Neural cell (in vitro differentiated cells): ENCODE results near the gene TTLL1. TPM values are rescaled to one million over a fixed set of nuclear protein-coding genes. Genes with fewer than 3 reads are reported as not detected.

Experiments
- H2AFZ ChIP-seq: fragments of 200-600, 300-800 bp; sonication (generic), shearing (Covaris generic); 2 replicates; pipeline ENCODE4 v1.6.0; 2014; ENCODE audit warnings: low read depth, mild to moderate bottlenecking, antibody characterized with exemption, low read length, moderate library complexity
- H3F3A ChIP-seq: fragments of 200-600 bp; shearing (Covaris generic); 2 replicates; pipeline ENCODE4 v1.6.1; 2016; ENCODE audit warnings: mild to moderate bottlenecking, moderate library complexity, mixed read lengths, antibody characterized with exemption, low read length; ENCODE audit not compliant: insufficient read depth, poor library complexity, severe bottlenecking
- H3K27ac ChIP-seq: fragments of 200-600, 300-800 bp; sonication (generic), shearing (Covaris generic); 2 replicates; pipeline ENCODE4 v1.5.1; 2014; ENCODE audit warnings: mild to moderate bottlenecking, low read length, moderate library complexity
- H3K27me3 ChIP-seq: fragments of 300-800, 200-600 bp; sonication (generic), shearing (Covaris generic); 2 replicates; pipeline ENCODE4 v1.6.0; 2014; ENCODE audit warnings: mild to moderate bottlenecking, low read depth, low read length, moderate library complexity; ENCODE audit not compliant: insufficient read depth
- H3K36me3 ChIP-seq: fragments of 300-800, 200-600 bp; sonication (generic), shearing (Covaris generic); 2 replicates; pipeline ENCODE4 v1.5.1; 2014; ENCODE audit warnings: mild to moderate bottlenecking, antibody characterized with exemption, low read length, moderate library complexity; ENCODE audit not compliant: insufficient read depth
- H3K4me2 ChIP-seq: fragments of 300-800, 200-600 bp; sonication (generic), shearing (Covaris generic); 2 replicates; pipeline ENCODE4 v1.6.0; 2014; ENCODE audit warnings: mild to moderate bottlenecking, low read length
- H3K4me3 ChIP-seq: fragments of 300-800, 200-600 bp; sonication (generic), shearing (Covaris generic); 2 replicates; pipeline ENCODE4 v1.5.1; 2014; ENCODE audit warnings: mild to moderate bottlenecking, low read length, moderate library complexity
- H3K79me2 ChIP-seq: fragments of 200-600 bp; shearing (Covaris generic); replicated peaks from 2 replicates; pipeline ENCODE4 v1.6.0; 2014; ENCODE audit warnings: mild to moderate bottlenecking, low read length, moderate library complexity; ENCODE audit not compliant: insufficient read depth
- H3K9ac ChIP-seq: fragments of 300-800, 200-600 bp; sonication (generic), shearing (Covaris generic); 2 replicates; pipeline ENCODE4 v1.6.1; 2016; ENCODE audit warnings: mild to moderate bottlenecking, low read length, mixed read lengths
- H3K9me2 ChIP-seq: fragments of 200-600 bp; shearing (Covaris generic); 2 replicates; pipeline ENCODE4 v1.6.1; 2016; ENCODE audit warnings: mild to moderate bottlenecking, low read length, mixed read lengths; ENCODE audit not compliant: insufficient read depth
- H3K9me3 ChIP-seq: fragments of 200-600, 300-800 bp; sonication (generic), shearing (Covaris generic); 2 replicates; pipeline ENCODE4 v1.6.1; 2016; ENCODE audit warnings: mild to moderate bottlenecking, mixed run types, low read length, moderate library complexity, mixed read lengths
- H4K20me1 ChIP-seq: fragments of 200-600 bp; shearing (Covaris generic); 2 replicates; pipeline ENCODE4 v1.6.1; 2016; ENCODE audit warnings: mild to moderate bottlenecking, mixed run types; ENCODE audit not compliant: insufficient read depth
- CTCF ChIP-seq: fragments of 450-650 bp; IDR thresholded peaks from 2 replicates; pipeline ENCODE4 v1.5.1; 2014; ENCODE audit warnings: antibody characterized with exemption, mild to moderate bottlenecking, moderate library complexity; ENCODE audit not compliant: poor library complexity, severe bottlenecking
- EP300 ChIP-seq: fragments of 450-650 bp; conservative IDR thresholded peaks from 2 replicates; pipeline ENCODE4 v1.6.1; 2014; ENCODE audit warnings: antibody characterized with exemption, mild to moderate bottlenecking, moderate library complexity; ENCODE audit not compliant: poor library complexity, severe bottlenecking
- EZH2 ChIP-seq: fragments of 200-600, 300-800 bp; shearing (Covaris generic), sonication (generic); IDR thresholded peaks from 2 replicates; pipeline ENCODE4 v1.6.1; 2014; ENCODE audit warnings: antibody characterized with exemption, low read length, borderline replicate concordance, mild to moderate bottlenecking; ENCODE audit not compliant: insufficient read depth, poor library complexity, severe bottlenecking
- MXI1 ChIP-seq: fragments of 450-650 bp; conservative IDR thresholded peaks from 2 replicates; pipeline ENCODE4 v1.6.1; 2014; ENCODE audit warnings: antibody characterized with exemption, mild to moderate bottlenecking; ENCODE audit not compliant: poor library complexity, severe bottlenecking
- POLR2AphosphoS5 ChIP-seq: IDR thresholded peaks from 2 replicates; pipeline ENCODE4 v1.6.1; 2012
- RAD21 ChIP-seq: fragments of 450-650 bp; conservative IDR thresholded peaks from 2 replicates; pipeline ENCODE4 v1.6.1; 2014; ENCODE audit warnings: antibody characterized with exemption, mild to moderate bottlenecking, moderate library complexity
- REST ChIP-seq: IDR thresholded peaks from 2 replicates; pipeline ENCODE4 v1.6.1; 2012; ENCODE audit warnings: borderline replicate concordance
- SMC3 ChIP-seq: fragments of 450-650 bp; conservative IDR thresholded peaks from 2 replicates; pipeline ENCODE4 v1.6.1; 2014; ENCODE audit warnings: antibody characterized with exemption, mild to moderate bottlenecking, moderate library complexity; ENCODE audit not compliant: poor library complexity
- TAF1 ChIP-seq: IDR thresholded peaks from 2 replicates; pipeline ENCODE4 v1.6.1; 2012; ENCODE audit warnings: low read depth
- polyA plus RNA-seq: library from polyadenylated mRNA; depleted of rRNA; stranded (reverse); fragments of >200 nt; gene quantifications from 2 replicates; pipeline ENCODE4 v1.2.3, GENCODE V29; 2014

The TTLL1 gene
- polyA plus RNA-seq, 1 donor from 2014 or later = 36.3 TPM

- Histone ChIP-seq H3K36me3 (no peaks in the 10 kb centered on the region), H3F3A (no peaks in the 10 kb centered on the region), H3K9me2 (no peaks in the 10 kb centered on the region), H3K4me2 (no peak overlapping the region), H4K20me1 (no peaks in the 10 kb centered on the region), H3K9ac (no peak overlapping the region), H3K27me3 (no peaks in the 10 kb centered on the region), H3K27ac (no peak overlapping the region), H3K79me2 (no peaks in the 10 kb centered on the region), H3K9me3 (no peaks in the 10 kb centered on the region), H2AFZ (no peak overlapping the region), H3K4me3 (no peak overlapping the region)
- no peak for TF ChIP-seq EP300
- no peak for TF ChIP-seq EZH2
- no peak for TF ChIP-seq SMC3
- no peak for TF ChIP-seq RAD21
- TF ChIP-seq TAF1 = no peak
- no peak for TF ChIP-seq CTCF
- TF ChIP-seq MXI1 = no peak
Observed at GRCh38 chr22:43078522-43078921, 10.7 kb downstream of the TTLL1 start.

- Histone ChIP-seq H3K27me3 (no peaks in the 10 kb centered on the region), H3K9me3 (no peaks in the 10 kb centered on the region), H2AFZ (no peak overlapping the region), H3K36me3 (no peaks in the 10 kb centered on the region), H4K20me1 (no peaks in the 10 kb centered on the region), H3K27ac (no peak overlapping the region), H3F3A (no peaks in the 10 kb centered on the region), H3K4me3 (no peak overlapping the region), H3K4me2 (no peak overlapping the region), H3K9ac (no peak overlapping the region), H3K79me2 (no peaks in the 10 kb centered on the region), H3K9me2 (no peaks in the 10 kb centered on the region)
- TF ChIP-seq CTCF (no peak), MXI1 (no peak), EZH2 (no peak), SMC3 (no peak), RAD21 (no peak), EP300 (no peak), POLR2AphosphoS5 (no peak), REST (no peak), TAF1 (no peak)
Observed at GRCh38 chr22:43077121-43077877, 11.9 kb downstream of the TTLL1 start.
